Measurements from ENCODE around the gene DNAI4. TPM values are rescaled to one million over a fixed set of nuclear protein-coding genes. Genes with fewer than 3 reads are reported as not detected.

DNAI4 gene
- total and polyA plus RNA-seq, 2 of the 8 experiments (the other 6 are each of a cell fraction or from before 2014, with no cell fraction given), result 0.32 to 2.1 TPM

GRCh38 chr1:66944330-66945274, 19.9 kb upstream of the DNAI4 start:
- Histone ChIP-seq H2BK12ac (ENCODE audit: low read depth, low read length) (no peak overlapping the region), H4K8ac (ENCODE audit: extremely low read depth, insufficient read depth, low read length) (no peak overlapping the region), H3K4me3 (ENCODE audit: extremely low read depth in 1 of 4, insufficient read depth in 2 of 4, low read depth in 3 of 4, low read length in 4 of 4) (no peak overlapping the region), H3K27ac (ENCODE audit: low read depth, low read length) (no peak overlapping the region), H4K20me1 (replicated peaks in 1 of 2; ENCODE audit: control insufficient read depth in 1 of 2, insufficient read depth in 2 of 2, low read length in 2 of 2) (no peaks in the 10 kb centered on the region), H4K5ac (ENCODE audit: insufficient read length, low read depth, low read length) (no peak overlapping the region), H3K79me1 (ENCODE audit: low read depth, low read length) (no peaks in the 10 kb centered on the region; the same call in 1 of the 2 replicates), H3K4ac (replicated peaks; ENCODE audit: insufficient read length, low read depth, low read length) (no peak overlapping the region), H3K9ac (replicated peaks in 1 of 4; ENCODE audit: extremely low read depth in 1 of 4, low read depth in 3 of 4, low read length in 3 of 4) (no peak overlapping the region), H2BK5ac (ENCODE audit: low read depth, low read length) (no peak overlapping the region), H3K23ac (ENCODE audit: insufficient read length) (no peak overlapping the region), H4K91ac (replicated peaks; ENCODE audit: insufficient read length, low read length) (no peak overlapping the region), H2BK20ac (ENCODE audit: low read length) (no peak overlapping the region), H3K79me2 (ENCODE audit: control insufficient read depth in 1 of 2, insufficient read depth in 2 of 2, low read length in 2 of 2) (peaks cover 0 to 31% of the 10 kb centered on the region in 2 experiments; a peak in 2 of 4 replicates), H2BK15ac (ENCODE audit: low read length) (no peak overlapping the region), H2AFZ (ENCODE audit: low read length) (no peak overlapping the region), H3K18ac (ENCODE audit: extremely low read depth, low read length) (no peak overlapping the region), H3K9me3 (ENCODE audit: insufficient read depth in 2 of 2, low read depth in 1 of 2, low read length in 1 of 2) (no peaks in the 10 kb centered on the region), H3K14ac (ENCODE audit: insufficient read length) (no peak overlapping the region), H2AK5ac (ENCODE audit: low read depth, low read length) (no peak overlapping the region), H3K36me3 (ENCODE audit: control insufficient read depth in 2 of 4, insufficient read depth in 4 of 4, low read length in 3 of 4) (peaks cover 0 to 37% (median 11%) of the 10 kb centered on the region in 4 experiments; a peak in 3 of 8 replicates), H2BK120ac (replicated peaks; ENCODE audit: low read depth, low read length) (no peak overlapping the region), H3K4me2 (ENCODE audit: insufficient read depth in 1 of 2, low read depth in 2 of 2, low read length in 2 of 2) (no peak overlapping the region), H3K23me2 (ENCODE audit: low read depth, low read length) (no peaks in the 10 kb centered on the region), H3K56ac (replicated peaks; ENCODE audit: insufficient read length, low read depth, low read length) (no peak overlapping the region), H3K27me3 (replicated peaks in 1 of 4; ENCODE audit: control insufficient read depth in 3 of 4, extremely low read depth in 1 of 4, insufficient read depth in 3 of 4, low read length in 3 of 4) (no peaks in the 10 kb centered on the region), H3K4me1 (replicated peaks in 1 of 4; ENCODE audit: control insufficient read depth in 3 of 4, insufficient read depth in 4 of 4, low read length in 3 of 4) (peaks cover 0 to 2% (median 0%) of the 10 kb centered on the region in 4 experiments; a peak in 1 of 7 replicates)
- DNase-seq (ENCODE audit: low read depth in 1 of 2, low spot score in 2 of 2) (no peak), FAIRE-seq (no peak)
- no peak for TF ChIP-seq POU5F1 (IDR thresholded peaks at IDR 0.05; ENCODE audit: low read depth, low read length)
- TF ChIP-seq SIX5 (IDR thresholded peaks at IDR 0.05; ENCODE audit: low read depth, low read length), result no peak
- no peak for TF ChIP-seq USF2 (IDR thresholded peaks at IDR 0.05; ENCODE audit: low read length)
- TF ChIP-seq GTF2F1 (IDR thresholded peaks at IDR 0.05; ENCODE audit: borderline replicate concordance, low read depth, low read length), result no peak
- ChIA-PET CTCF (ENCODE audit: partially characterized antibody) (interaction anchor here (0.6 to 1.3 kb wide), 4 partner anchors 14 to 324 kb away, joined by 3 to 4 read pairs (median 4); partner anchors contain the start of genes DNAI4 and MIER1), POLR2A (ENCODE audit: partially characterized antibody) (interaction anchor here (1.0 kb wide), 1 partner anchor 14 kb away, joined by 5 read pairs; no protein-coding TSS in a partner anchor)
- WGBS, 2 experiments (ENCODE audit: extremely low coverage in 1 of 2, insufficient coverage in 1 of 2, insufficient read length in 1 of 2, insufficient replicate concordance in 2 of 2, low coverage in 1 of 2, low lambda C conversion rate in 2 of 2, missing lambda C conversion rate in 1 of 2), result 94% methylated on average over 7 of the region's 7 CpGs; no CpG with 5 or more reads in 1 of the 2 experiments

Data from H1 (cell line).